ENCODE data around the gene IQSEC3. TPM values are rescaled to one million over a fixed set of nuclear protein-coding genes. Genes with fewer than 3 reads are reported as not detected.

Gene IQSEC3
- total and polyA plus RNA-seq, 8 donors, result 0.16 to 10.1 (median 1.2) TPM

GRCh38 chr12:108594-108993 is 42.0 kb downstream of the IQSEC3 start:
- ATAC-seq (peak in 3 of 4 donors; percentile 22 to 64 (median 55)), DNase-seq (peak in 5 of 6 donors; percentile 30 to 85 (median 68)), FAIRE-seq (no peak)
- no peaks in the 10 kb centered on the region for H3K4me1 ChIP-seq
- no peak overlapping the region for H3K4me3 ChIP-seq
- H3K27me3 ChIP-seq, result peaks cover 0 to 10% (median 0%) of the 10 kb centered on the region in 4 donors
- H3K9me3 ChIP-seq, result no peaks in the 10 kb centered on the region
- intact Hi-C loops (cut with DNase I), result no loop called here
- no peak overlapping the region for H3K27ac ChIP-seq
- WGBS, 2 donors, result 41 to 42% methylated on average over 8 to 9 of the region's 9 CpGs
- no peak for TF ChIP-seq CTCF (IDR thresholded peaks at IDR 0.05)
- no peaks in the 10 kb centered on the region for H3K36me3 ChIP-seq

GRCh38 chr12:109446-109845 is 42.9 kb downstream of the IQSEC3 start:
- no peak overlapping the region for H3K4me3 ChIP-seq
- intact Hi-C loops (cut with DNase I), result no loop called here
- DNase-seq (no peak), ATAC-seq (no peak), FAIRE-seq (no peak)
- peaks cover 0 to 9% (median 0%) of the 10 kb centered on the region in 4 donors for H3K27me3 ChIP-seq
- WGBS, 2 donors, result 56 to 69% methylated on average over 6 of the region's 6 CpGs
- no peaks in the 10 kb centered on the region for H3K36me3 ChIP-seq
- H3K4me1 ChIP-seq, result no peaks in the 10 kb centered on the region
- no peak for TF ChIP-seq CTCF (IDR thresholded peaks at IDR 0.05)
- no peak overlapping the region for H3K27ac ChIP-seq
- no peaks in the 10 kb centered on the region for H3K9me3 ChIP-seq

- DNase-seq (peak in 1 of 6 donors; percentile 8), FAIRE-seq (no peak), ATAC-seq (no peak)
- Histone ChIP-seq H3K27ac (no peak overlapping the region), H3K4me1 (no peaks in the 10 kb centered on the region), H3K36me3 (no peaks in the 10 kb centered on the region), H3K9me3 (no peaks in the 10 kb centered on the region), H3K27me3 (peaks cover 0 to 5% (median 0%) of the 10 kb centered on the region in 4 donors), H3K4me3 (no peak overlapping the region)
- WGBS, 2 donors, result 31 to 38% methylated on average over 3 of the region's 3 CpGs
- intact Hi-C loops (cut with DNase I), result no loop called here
- TF ChIP-seq CTCF (IDR thresholded peaks at IDR 0.05), result no peak
Measured at GRCh38 chr12:109872-110271, 43.3 kb downstream of the IQSEC3 start.

- intact Hi-C loops (cut with DNase I), result no loop called here
- ATAC-seq, result peak in 1 of 4 donors; percentile 14
Measured at GRCh38 chr12:111699-112493, 45.3 kb downstream of the IQSEC3 start.

More at GRCh38 chr12:111699-112493, 45.3 kb downstream of the IQSEC3 start:
- DNase-seq (peak in 1 of 6 donors; percentile 3), FAIRE-seq (no peak)
- H3K4me3 ChIP-seq, result no peak overlapping the region
- H3K27me3 ChIP-seq, result no peaks in the 10 kb centered on the region
- TF ChIP-seq CTCF (IDR thresholded peaks at IDR 0.05), result no peak
- no peaks in the 10 kb centered on the region for H3K9me3 ChIP-seq
- H3K27ac ChIP-seq, result no peak overlapping the region
- no peaks in the 10 kb centered on the region for H3K4me1 ChIP-seq
- H3K36me3 ChIP-seq, result no peaks in the 10 kb centered on the region
- 63 to 68% methylated on average over 11 of the region's 11 CpGs for WGBS, 2 donors
